RWPE1 (cell line): ENCODE measurements around the gene BRD3OS.

Source experiments
- CTCF ChIA-PET: fragments of 350-600 bp; sonication (Branson Sonifier 250); formaldehyde crosslinking; extraction: SDS; loops from one replicate; lab custom pipeline; 2021; lab: Yijun Ruan, JAX
- POLR2A ChIA-PET: fragments of 400-600 bp; formaldehyde crosslinking; extraction: SDS; loops from one replicate; lab custom pipeline; 2020; ENCODE audit warnings: antibody characterized with exemption; ENCODE audit not compliant: low non-redundant PET; lab: Yijun Ruan, JAX
- DNase-seq: peaks from one replicate; pipeline ENCODE4 v3.0.0; 2012; ENCODE audit warnings: low spot score
- H3K27ac ChIP-seq: fragments of 450-650 bp; 2 replicates; pipeline ENCODE4 v1.5.1; 2017
- TF ChIP-seq, protein P1 (sequence below): fragments of 450-650 bp; conservative IDR thresholded peaks from 2 replicates; pipeline ENCODE4 v1.5.1; 2017; ENCODE audit warnings: low read depth, mild to moderate bottlenecking

The BRD3OS gene

GRCh38 chr9:134061019-134061687, 35.9 kb downstream of the BRD3OS start:
- CTCF ChIA-PET = interaction anchor here (0.5 to 0.6 kb wide), 3 partner anchors 10 to 103 kb away, joined by 3 to 4 read pairs (median 4); partner anchors contain the start of gene RNU6ATAC
- peak overlapping the region; percentile 96 for H3K27ac ChIP-seq
- POLR2A ChIA-PET = no interaction called here
- DNase-seq = no peak
- TF ChIP-seq, protein P1, sequence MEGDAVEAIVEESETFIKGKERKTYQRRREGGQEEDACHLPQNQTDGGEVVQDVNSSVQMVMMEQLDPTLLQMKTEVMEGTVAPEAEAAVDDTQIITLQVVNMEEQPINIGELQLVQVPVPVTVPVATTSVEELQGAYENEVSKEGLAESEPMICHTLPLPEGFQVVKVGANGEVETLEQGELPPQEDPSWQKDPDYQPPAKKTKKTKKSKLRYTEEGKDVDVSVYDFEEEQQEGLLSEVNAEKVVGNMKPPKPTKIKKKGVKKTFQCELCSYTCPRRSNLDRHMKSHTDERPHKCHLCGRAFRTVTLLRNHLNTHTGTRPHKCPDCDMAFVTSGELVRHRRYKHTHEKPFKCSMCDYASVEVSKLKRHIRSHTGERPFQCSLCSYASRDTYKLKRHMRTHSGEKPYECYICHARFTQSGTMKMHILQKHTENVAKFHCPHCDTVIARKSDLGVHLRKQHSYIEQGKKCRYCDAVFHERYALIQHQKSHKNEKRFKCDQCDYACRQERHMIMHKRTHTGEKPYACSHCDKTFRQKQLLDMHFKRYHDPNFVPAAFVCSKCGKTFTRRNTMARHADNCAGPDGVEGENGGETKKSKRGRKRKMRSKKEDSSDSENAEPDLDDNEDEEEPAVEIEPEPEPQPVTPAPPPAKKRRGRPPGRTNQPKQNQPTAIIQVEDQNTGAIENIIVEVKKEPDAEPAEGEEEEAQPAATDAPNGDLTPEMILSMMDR = no peak

DNA sequence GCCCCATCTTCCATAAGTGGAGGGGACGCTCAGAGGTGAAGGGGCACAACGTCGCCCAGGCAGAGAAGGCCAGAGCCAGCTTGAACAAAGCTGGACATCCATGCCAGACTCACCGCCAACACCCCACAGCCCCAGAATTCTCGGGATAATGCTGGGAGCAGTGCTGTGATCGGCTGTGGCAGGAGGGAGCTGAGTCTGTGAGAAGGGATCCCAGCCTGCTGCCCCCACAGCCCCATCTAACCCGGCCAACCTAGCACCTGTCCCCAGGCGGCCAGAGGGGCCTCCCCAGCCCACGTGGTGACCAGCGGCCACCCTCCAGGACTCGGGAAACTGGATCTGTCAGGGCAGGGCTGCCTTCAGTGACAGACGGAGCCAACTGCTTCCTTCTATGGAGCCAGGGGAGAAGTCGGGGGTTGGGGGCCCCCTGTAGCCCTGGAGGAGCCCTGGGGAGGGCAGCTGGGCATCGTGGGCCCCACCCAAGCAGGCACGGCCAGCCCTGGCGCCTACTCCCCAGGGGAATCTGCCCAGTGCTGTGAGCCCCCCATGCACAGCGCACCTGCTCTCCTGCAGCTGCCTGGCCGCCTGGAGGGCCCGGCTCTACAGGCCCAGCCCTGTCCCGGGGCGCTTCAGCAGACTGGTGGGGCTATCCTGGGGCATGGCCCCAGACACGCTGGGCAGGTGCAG, 36.5 kb downstream of the BRD3OS start:
- ChIA-PET POLR2A (no interaction called here), CTCF (interaction anchor here (0.5 kb wide), 1 partner anchor 29 kb away, joined by 3 read pairs; no protein-coding TSS in a partner anchor)
- H3K27ac ChIP-seq = peak overlapping the region; percentile 96
- TF ChIP-seq, protein P1 = no peak
- no peak for DNase-seq

GRCh38 chr9:134062461-134063087, 37.3 kb downstream of the BRD3OS start:
- H3K27ac ChIP-seq = peak overlapping the region; percentile 96
- CTCF ChIA-PET = no interaction called here
- POLR2A ChIA-PET = no interaction called here
- TF ChIP-seq, protein P1 = no peak
- DNase-seq = no peak

DNA sequence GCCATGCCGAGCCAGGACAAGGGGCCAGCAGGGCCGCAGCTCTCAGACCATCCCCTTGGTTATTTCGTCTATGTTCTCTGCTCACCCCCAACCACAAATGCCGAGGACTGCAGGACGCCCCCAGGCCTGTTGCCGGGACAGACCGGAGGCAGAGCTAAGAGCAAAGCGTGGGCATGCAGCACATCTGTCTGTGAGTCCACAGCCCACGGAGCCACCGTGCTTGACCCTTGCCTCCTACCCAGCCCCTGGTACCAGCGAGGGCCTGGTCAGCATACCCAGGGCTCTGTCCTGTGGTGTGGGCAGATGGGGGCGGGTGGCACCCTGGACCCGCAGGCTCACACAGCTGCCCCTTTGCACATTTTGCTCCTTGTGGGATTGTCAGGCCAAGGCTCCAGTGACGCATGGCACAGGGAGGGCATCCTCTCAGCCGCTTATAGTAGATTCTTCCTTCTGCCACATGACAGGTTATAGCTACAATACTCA, 37.8 kb downstream of the BRD3OS start:
- POLR2A ChIA-PET = no interaction called here
- CTCF ChIA-PET = no interaction called here
- DNase-seq = no peak
- TF ChIP-seq, protein P1 = no peak
- H3K27ac ChIP-seq = peak overlapping the region; percentile 96

DNA sequence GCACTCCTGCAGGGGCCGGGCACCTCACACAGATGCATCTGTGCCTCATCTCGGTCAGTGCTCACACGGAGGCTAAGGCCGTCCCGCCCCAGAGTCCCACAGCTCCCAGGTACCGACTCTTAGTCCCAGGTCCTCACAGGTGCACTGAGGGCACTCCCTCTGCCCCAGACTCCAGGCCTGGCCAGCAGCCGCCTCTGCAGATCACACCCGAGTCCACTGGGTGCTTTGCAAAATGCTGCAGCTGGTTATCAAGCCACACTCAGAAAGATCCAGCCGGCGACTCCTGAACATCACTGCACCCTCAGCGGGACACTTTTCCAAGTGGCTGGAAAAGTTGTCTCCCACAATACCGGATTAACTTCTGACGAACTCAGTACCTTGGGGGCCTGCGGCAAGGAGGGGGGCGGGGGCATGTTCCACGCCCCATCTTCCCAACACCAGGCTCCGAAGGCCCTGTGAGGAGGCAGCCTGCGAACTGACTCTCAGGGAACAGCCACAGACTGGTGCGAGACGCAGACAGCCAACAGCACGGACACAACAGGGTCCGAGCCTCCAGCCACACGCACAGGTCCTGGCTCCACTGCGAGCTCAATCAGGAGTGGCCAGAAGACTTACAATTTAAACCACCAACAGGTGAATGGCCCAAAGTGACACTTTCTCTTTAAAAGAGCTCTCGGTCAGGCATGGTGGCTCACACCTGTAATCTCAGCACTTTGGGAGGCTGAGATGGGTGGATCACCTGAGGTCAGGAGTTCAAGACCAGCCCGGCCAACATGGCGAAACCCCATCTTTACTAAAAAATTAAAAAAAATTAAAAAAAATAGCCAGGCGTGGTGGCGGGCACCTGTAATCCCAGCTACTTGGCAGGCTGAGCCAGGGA, 38.5 kb downstream of the BRD3OS start:
- DNase-seq = no peak
- peak overlapping the region; percentile 96 for H3K27ac ChIP-seq
- TF ChIP-seq, protein P1 = no peak
- ChIA-PET POLR2A (no interaction called here), CTCF (interaction anchor here (0.7 to 1.0 kb wide), 3 partner anchors 38 to 281 kb away, joined by 3 to 4 read pairs (median 3); no protein-coding TSS in a partner anchor)
